H1 (cell line): ENCODE measurements around the gene PTPRF. TPM values are rescaled to one million over a fixed set of nuclear protein-coding genes. Genes with fewer than 3 reads are reported as not detected.

Experiments used
- CTCF ChIA-PET: fragments of 300-600 bp; sonication (Branson Sonifier 250); formaldehyde crosslinking; loops from one replicate; lab custom pipeline; 2021; ENCODE audit not compliant: partially characterized antibody; lab: Charles Lee
- POLR2A ChIA-PET: fragments of 300-600 bp; sonication (Branson Sonifier 250); formaldehyde crosslinking; loops from one replicate; lab custom pipeline; 2021; ENCODE audit warnings: inconsistent platforms; ENCODE audit not compliant: partially characterized antibody; lab: Charles Lee
- DNase-seq, 2 experiments: peaks; one replicate each; pipeline versions ENCODE4 v3.0.0 to v3.0.0-alpha.2; 2010 to 2022; ENCODE audit warnings: low spot score in 2 of 2, low read depth in 1 of 2, mixed read lengths in 1 of 2
- FAIRE-seq: peaks from 2 replicates; lab custom pipeline; 2011; peaks lifted over from hg19 to GRCh38; lab: Jason Lieb, UNC
- H2AFZ ChIP-seq: 2 replicates; pipeline ENCODE4 v1.8.1; 2012; ENCODE audit warnings: low read length, inconsistent platforms
- H2AK5ac ChIP-seq: 2 replicates; pipeline ENCODE4 v1.6.1; 2013; ENCODE audit warnings: low read depth, low read length
- H2BK120ac ChIP-seq: replicated peaks from 2 replicates; pipeline ENCODE3; 2013; ENCODE audit warnings: low read depth, low read length, inconsistent platforms
- H2BK12ac ChIP-seq: 2 replicates; pipeline ENCODE4 v1.6.1; 2013; ENCODE audit warnings: low read depth, low read length
- H2BK15ac ChIP-seq: 2 replicates; pipeline ENCODE4 v1.6.1; 2013; ENCODE audit warnings: low read length
- H2BK20ac ChIP-seq: 2 replicates; pipeline ENCODE4 v1.6.1; 2013; ENCODE audit warnings: low read length
- H2BK5ac ChIP-seq: 2 replicates; pipeline ENCODE4 v1.6.1; 2013; ENCODE audit warnings: low read depth, low read length
- H3K14ac ChIP-seq: 2 replicates; pipeline ENCODE4 v1.6.1; 2013; ENCODE audit warnings: inconsistent platforms; ENCODE audit not compliant: insufficient read length
- H3K18ac ChIP-seq: 2 replicates; pipeline ENCODE4 v1.6.1; 2013; ENCODE audit warnings: low read length; ENCODE audit errors: extremely low read depth
- H3K23ac ChIP-seq: 2 replicates; pipeline ENCODE4 v1.6.1; 2013; ENCODE audit warnings: inconsistent platforms; ENCODE audit not compliant: insufficient read length
- H3K23me2 ChIP-seq: 2 replicates; pipeline ENCODE4 v1.6.1; 2013; ENCODE audit warnings: low read depth, low read length
- H3K27ac ChIP-seq: 2 replicates; pipeline ENCODE4 v1.6.1; 2011; ENCODE audit warnings: low read depth, low read length, inconsistent platforms
- H3K27me3 ChIP-seq, 4 experiments: replicated peaks in 1 of 4; 1 replicate in 1 of 4; 2 replicates in 3 of 4; pipeline versions ENCODE4 v1.6.1 to v1.8.1; 2011 to 2013; ENCODE audit warnings: low read length in 3 of 4, mild to moderate bottlenecking in 3 of 4, inconsistent platforms in 2 of 4, mixed read lengths in 2 of 4, moderate library complexity in 1 of 4; ENCODE audit not compliant: control insufficient read depth in 3 of 4, insufficient read depth in 3 of 4; ENCODE audit errors: extremely low read depth in 1 of 4
- H3K36me3 ChIP-seq, 4 experiments: 2 replicates each; pipeline versions ENCODE4 v1.6.1 to v1.8.1; 2011 to 2013; ENCODE audit warnings: mild to moderate bottlenecking in 4 of 4, low read length in 3 of 4, moderate library complexity in 2 of 4, control low read depth in 1 of 4, inconsistent platforms in 1 of 4; ENCODE audit not compliant: insufficient read depth in 4 of 4, control insufficient read depth in 2 of 4
- H3K4ac ChIP-seq: replicated peaks from 2 replicates; pipeline ENCODE3; 2013; ENCODE audit warnings: low read length, low read depth, mixed read lengths, inconsistent platforms; ENCODE audit not compliant: insufficient read length
- H3K4me1 ChIP-seq, 4 experiments: replicated peaks in 1 of 4; 1 replicate in 1 of 4; 2 replicates in 3 of 4; pipeline versions ENCODE4 v1.6.1 to v1.8.1; 2011 to 2013; ENCODE audit warnings: low read length in 3 of 4, inconsistent platforms in 2 of 4, mixed read lengths in 1 of 4; ENCODE audit not compliant: insufficient read depth in 4 of 4, control insufficient read depth in 3 of 4
- H3K4me2 ChIP-seq, 2 experiments: 2 replicates each; pipeline versions ENCODE4 v1.6.1 to v1.8.1; 2011 to 2013; ENCODE audit warnings: low read depth in 2 of 2, low read length in 2 of 2, control low read depth in 1 of 2, inconsistent platforms in 1 of 2, mild to moderate bottlenecking in 1 of 2; ENCODE audit not compliant: insufficient read depth in 1 of 2
- H3K4me3 ChIP-seq, 4 experiments: fragments of 200-600, 300-600 bp in 1 of 4; sonication (generic), shearing (Covaris generic), sonication (Bioruptor Twin) in 1 of 4; 2 replicates each; pipeline versions ENCODE4 v1.5.1 to v1.8.1; 2011 to 2016; ENCODE audit warnings: low read length in 4 of 4, low read depth in 3 of 4, control low read depth in 2 of 4, inconsistent platforms in 2 of 4, mild to moderate bottlenecking in 2 of 4, mixed read lengths in 1 of 4, moderate library complexity in 1 of 4; ENCODE audit not compliant: insufficient read depth in 2 of 4; ENCODE audit errors: extremely low read depth in 1 of 4
- H3K56ac ChIP-seq: replicated peaks from 2 replicates; pipeline ENCODE3; 2013; ENCODE audit warnings: low read depth, mild to moderate bottlenecking, mixed read lengths, low read length, inconsistent platforms; ENCODE audit not compliant: insufficient read length
- H3K79me1 ChIP-seq: 2 replicates; pipeline ENCODE4 v1.6.1; 2013; ENCODE audit warnings: low read depth, low read length, control low read depth
- H3K79me2 ChIP-seq, 2 experiments: 2 replicates each; pipeline versions ENCODE4 v1.6.1 to v1.8.1; 2012 to 2013; ENCODE audit warnings: low read length in 2 of 2, mild to moderate bottlenecking in 2 of 2, inconsistent platforms in 1 of 2; ENCODE audit not compliant: insufficient read depth in 2 of 2, control insufficient read depth in 1 of 2
- H3K9ac ChIP-seq, 4 experiments: replicated peaks in 1 of 4; 1 replicate in 1 of 4; 2 replicates in 3 of 4; pipeline versions ENCODE4 v1.6.1 to v1.8.1; 2011 to 2013; ENCODE audit warnings: low read depth in 3 of 4, low read length in 3 of 4, control low read depth in 2 of 4, mild to moderate bottlenecking in 2 of 4, moderate library complexity in 2 of 4, inconsistent platforms in 1 of 4; ENCODE audit errors: extremely low read depth in 1 of 4
- H3K9me3 ChIP-seq, 2 experiments: 2 replicates each; pipeline versions ENCODE4 v1.6.1 to v1.8.1; 2012 to 2013; ENCODE audit warnings: mild to moderate bottlenecking in 2 of 2, moderate library complexity in 2 of 2, control low read depth in 1 of 2, inconsistent platforms in 1 of 2, low read depth in 1 of 2, low read length in 1 of 2, mixed read lengths in 1 of 2; ENCODE audit not compliant: insufficient read depth in 2 of 2
- H4K20me1 ChIP-seq, 2 experiments: replicated peaks in 1 of 2; 2 replicates each; pipeline versions ENCODE3 to v1.8.1; 2011 to 2013; ENCODE audit warnings: inconsistent platforms in 2 of 2, low read length in 2 of 2, mild to moderate bottlenecking in 1 of 2; ENCODE audit not compliant: insufficient read depth in 2 of 2, control insufficient read depth in 1 of 2
- H4K5ac ChIP-seq: 2 replicates; pipeline ENCODE4 v1.6.1; 2013; ENCODE audit warnings: low read length, low read depth, mixed read lengths, inconsistent platforms; ENCODE audit not compliant: insufficient read length
- H4K8ac ChIP-seq: 2 replicates; pipeline ENCODE4 v1.8.0; 2013; ENCODE audit warnings: mild to moderate bottlenecking, moderate library complexity, low read length, inconsistent platforms; ENCODE audit not compliant: insufficient read depth; ENCODE audit errors: extremely low read depth
- H4K91ac ChIP-seq: replicated peaks from 2 replicates; pipeline ENCODE3; 2013; ENCODE audit warnings: low read length, mixed read lengths, inconsistent platforms; ENCODE audit not compliant: insufficient read length
- CHD2 ChIP-seq: IDR thresholded peaks from 2 replicates; pipeline ENCODE4 v1.6.1; 2012; ENCODE audit warnings: low read length, improper control_type of control experiment
- CREB1 ChIP-seq: IDR thresholded peaks from 2 replicates; pipeline ENCODE4 v1.6.1; 2012; ENCODE audit warnings: inconsistent platforms
- HDAC2 ChIP-seq, 2 experiments: fragments of 300-600 bp in 1 of 2; sonication (generic) in 1 of 2; IDR thresholded peaks; 2 replicates each; pipeline ENCODE4 v1.6.1; 2011 to 2012; ENCODE audit warnings: low read depth in 2 of 2, low read length in 2 of 2, mild to moderate bottlenecking in 2 of 2, moderate library complexity in 2 of 2, borderline replicate concordance in 1 of 2, inconsistent platforms in 1 of 2
- JUN ChIP-seq: IDR thresholded peaks from 2 replicates; pipeline ENCODE4 v1.6.1; 2011; ENCODE audit warnings: low read depth, mild to moderate bottlenecking, improper control_type of control experiment, low read length
- KDM4A ChIP-seq: IDR thresholded peaks from one replicate; pipeline ENCODE4 v1.7.1; 2012; ENCODE audit warnings: low read depth, mild to moderate bottlenecking, moderate library complexity, low read length, inconsistent platforms; ENCODE audit not compliant: severe bottlenecking
- KDM5A ChIP-seq: fragments of 200-600 bp; IDR thresholded peaks from 2 replicates; pipeline ENCODE4 v1.7.1; 2012; ENCODE audit warnings: mild to moderate bottlenecking, low read length, inconsistent platforms, mixed read lengths
- NRF1 ChIP-seq: IDR thresholded peaks from 2 replicates; pipeline ENCODE4 v1.6.1; 2011; ENCODE audit warnings: mild to moderate bottlenecking, low read depth, low read length, improper control_type of control experiment
- WGBS, 2 experiments: shearing (Covaris generic) in 1 of 2; methylation state at CpG; one replicate each; pipeline versions ENCODE4 v1.1.6 to v1.1.7; 2013 to 2015; ENCODE audit warnings: low lambda C conversion rate in 2 of 2, mixed read lengths in 2 of 2, inconsistent platforms in 1 of 2, low coverage in 1 of 2, missing lambda C conversion rate in 1 of 2; ENCODE audit not compliant: insufficient replicate concordance in 2 of 2, insufficient coverage in 1 of 2, insufficient read length in 1 of 2; ENCODE audit errors: extremely low coverage in 1 of 2, missing lambda C conversion rate in 1 of 2; 5-methylcytosine and 5-hydroxymethylcytosine counted together
- polyA plus RNA-seq, 7 experiments: library from polyadenylated mRNA; depleted of rRNA in 3 of 7; stranded (reverse) in 5 of 7; unstranded in 2 of 7; fragments of >200 nt in 5 of 7; fragments of 200-250 nt in 2 of 7; gene quantifications; 1 replicate in 5 of 7; 2 replicates in 1 of 7; 4 replicates in 1 of 7; pipeline versions ENCODE4 v1.2.1 to v1.2.3, GENCODE V29; 2011 to 2013; ENCODE audit warnings: missing spikeins in 2 of 7, mixed read lengths in 2 of 7
- total RNA-seq: library from RNA; stranded (reverse); fragmentation: NEBNext Ultra II Directional; extraction: Animal tissue kit (Norgen Biotek cat#: 25700); gene quantifications from 2 replicates; pipeline ENCODE4 v1.2.1, GENCODE V29; 2021
- TF ChIP-seq, protein P1 (sequence below), 3 experiments: IDR thresholded peaks; 1 replicate in 2 of 3; 2 replicates in 1 of 3; pipeline versions ENCODE4 v1.5.1 to v1.6.1; 2011; ENCODE audit warnings: low read length in 3 of 3, mild to moderate bottlenecking in 3 of 3, inconsistent platforms in 2 of 3, low read depth in 1 of 3, moderate library complexity in 1 of 3; ENCODE audit not compliant: insufficient read depth in 1 of 3; ENCODE audit errors: control extremely low read depth in 1 of 3
- TF ChIP-seq, protein P2 (sequence below): IDR thresholded peaks from 2 replicates; pipeline ENCODE4 v1.6.1; 2011; ENCODE audit warnings: low read length, improper control_type of control experiment

Gene PTPRF
- total and polyA plus RNA-seq, 2 of the 8 experiments (the other 6 are each of a cell fraction or from before 2014, with no cell fraction given), result 136 to 231 TPM

DNA sequence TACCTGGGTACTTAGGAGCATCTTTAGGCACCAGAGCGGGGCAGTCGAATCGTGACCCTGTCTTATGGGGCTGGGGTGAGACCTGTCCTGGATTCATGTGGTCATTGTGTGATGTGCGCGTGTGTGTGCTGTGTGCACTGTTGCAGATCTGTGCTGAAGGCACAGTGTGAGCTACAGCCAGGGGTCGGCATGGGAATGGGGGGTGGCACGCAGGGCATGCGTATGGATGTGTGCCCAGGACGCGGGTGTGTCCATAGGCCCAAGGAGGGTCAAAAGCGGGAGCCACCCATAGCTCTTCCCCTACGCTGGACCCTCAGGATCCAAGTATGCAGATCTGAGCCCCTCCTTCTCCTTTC is 14.6 kb downstream of the PTPRF start:
- Histone ChIP-seq H3K14ac (no peak overlapping the region), H4K5ac (peak overlapping the region; percentile 34), H3K56ac (no peak overlapping the region), H3K23me2 (peaks cover under 1% of the 10 kb centered on the region; the same call in 1 of the 2 replicates), H4K91ac (peak overlapping the region; percentile 11), H3K4ac (peak overlapping the region; percentile 88), H3K9ac (peak overlapping the region in 2 of 4 experiments; percentile 18 to 23; a peak in 4 of 7 replicates), H2AFZ (no peak overlapping the region), H4K8ac (peak overlapping the region; percentile 28; the same call in 1 of the 2 replicates), H3K79me2 (peaks cover 3 to 69% of the 10 kb centered on the region in 2 experiments; a peak in 3 of 4 replicates), H2BK15ac (no peak overlapping the region), H2BK120ac (no peak overlapping the region), H3K9me3 (no peaks in the 10 kb centered on the region), H3K36me3 (no peaks in the 10 kb centered on the region; a peak in 3 of 8 replicates), H3K4me2 (peak overlapping the region; percentile 51 to 73), H3K79me1 (peaks cover 43% of the 10 kb centered on the region), H3K27ac (peak overlapping the region; percentile 51; the same call in 1 of the 2 replicates), H2BK12ac (no peak overlapping the region), H3K27me3 (no peaks in the 10 kb centered on the region), H3K18ac (peak overlapping the region; percentile 86), H3K23ac (no peak overlapping the region), H4K20me1 (peaks cover 11 to 31% of the 10 kb centered on the region in 2 experiments), H3K4me3 (peak overlapping the region in 3 of 4 experiments; percentile 16 to 53 (median 30); a peak in 5 of 8 replicates), H2BK5ac (peak overlapping the region; percentile 76), H2BK20ac (peak overlapping the region; percentile 56; the same call in 1 of the 2 replicates), H2AK5ac (peak overlapping the region; percentile 75; the same call in 1 of the 2 replicates), H3K4me1 (peaks cover 3 to 50% (median 38%) of the 10 kb centered on the region in 4 experiments)
- CTCF ChIA-PET, result interaction anchor here (1.0 to 15.4 kb wide), 3 partner anchors 10 to 13 kb away, joined by 3 to 169 read pairs (median 16); partner anchors contain the start of gene PTPRF
- no peak for DNase-seq
- FAIRE-seq, result no peak
- 81% methylated on average over 12 of the region's 12 CpGs; no CpG with 5 or more reads in 1 of the 2 experiments for WGBS, 2 experiments
- POLR2A ChIA-PET, result interaction anchor here (0.6 to 14.9 kb wide), 6 partner anchors 13 to 105 kb away, joined by 3 to 270 read pairs (median 6); partner anchors contain the start of genes KDM4A and PTPRF
- no peak for TF ChIP-seq KDM5A
- TF ChIP-seq, protein P1, sequence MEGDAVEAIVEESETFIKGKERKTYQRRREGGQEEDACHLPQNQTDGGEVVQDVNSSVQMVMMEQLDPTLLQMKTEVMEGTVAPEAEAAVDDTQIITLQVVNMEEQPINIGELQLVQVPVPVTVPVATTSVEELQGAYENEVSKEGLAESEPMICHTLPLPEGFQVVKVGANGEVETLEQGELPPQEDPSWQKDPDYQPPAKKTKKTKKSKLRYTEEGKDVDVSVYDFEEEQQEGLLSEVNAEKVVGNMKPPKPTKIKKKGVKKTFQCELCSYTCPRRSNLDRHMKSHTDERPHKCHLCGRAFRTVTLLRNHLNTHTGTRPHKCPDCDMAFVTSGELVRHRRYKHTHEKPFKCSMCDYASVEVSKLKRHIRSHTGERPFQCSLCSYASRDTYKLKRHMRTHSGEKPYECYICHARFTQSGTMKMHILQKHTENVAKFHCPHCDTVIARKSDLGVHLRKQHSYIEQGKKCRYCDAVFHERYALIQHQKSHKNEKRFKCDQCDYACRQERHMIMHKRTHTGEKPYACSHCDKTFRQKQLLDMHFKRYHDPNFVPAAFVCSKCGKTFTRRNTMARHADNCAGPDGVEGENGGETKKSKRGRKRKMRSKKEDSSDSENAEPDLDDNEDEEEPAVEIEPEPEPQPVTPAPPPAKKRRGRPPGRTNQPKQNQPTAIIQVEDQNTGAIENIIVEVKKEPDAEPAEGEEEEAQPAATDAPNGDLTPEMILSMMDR (IDR thresholded peaks at IDR 0.05; ENCODE audit: control extremely low read depth in 1 of 3, insufficient read depth in 1 of 3, low read depth in 1 of 3, low read length in 3 of 3), result no peak
- TF ChIP-seq JUN, result no peak
- no peak for TF ChIP-seq KDM4A
- TF ChIP-seq CREB1, result no peak
- no peak for TF ChIP-seq NRF1
- TF ChIP-seq HDAC2 (IDR thresholded peaks at IDR 0.05; ENCODE audit: borderline replicate concordance in 1 of 2, low read depth in 2 of 2, low read length in 2 of 2), result no peak
- TF ChIP-seq CHD2, result no peak
- TF ChIP-seq, protein P2, sequence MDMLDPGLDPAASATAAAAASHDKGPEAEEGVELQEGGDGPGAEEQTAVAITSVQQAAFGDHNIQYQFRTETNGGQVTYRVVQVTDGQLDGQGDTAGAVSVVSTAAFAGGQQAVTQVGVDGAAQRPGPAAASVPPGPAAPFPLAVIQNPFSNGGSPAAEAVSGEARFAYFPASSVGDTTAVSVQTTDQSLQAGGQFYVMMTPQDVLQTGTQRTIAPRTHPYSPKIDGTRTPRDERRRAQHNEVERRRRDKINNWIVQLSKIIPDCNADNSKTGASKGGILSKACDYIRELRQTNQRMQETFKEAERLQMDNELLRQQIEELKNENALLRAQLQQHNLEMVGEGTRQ, result no peak
